K562 (cell line): Measurements from ENCODE around the gene ITPR3. TPM values are rescaled to one million over a fixed set of nuclear protein-coding genes. Genes with fewer than 3 reads are reported as not detected.

Experiments used
- ATAC-seq: fragments of 200-7000 bp; cut with Tn5 transposase; 3 replicates; pipeline ENCODE4 v1.9.1; 2020; ENCODE audit warnings: moderate library complexity
- BruUV-seq: library from RNA; stranded (reverse); fragments of 400-500 nt; replicated peaks from 2 replicates; lab custom pipeline; 2021; lab: Mats Ljungman, UMichigan
- CTCF ChIA-PET: fragments of 300-600 bp; formaldehyde crosslinking; extraction: SDS; loops from one replicate; lab custom pipeline; 2021; ENCODE audit warnings: low intra/inter-chr PET ratio; lab: Yijun Ruan, JAX
- POLR2A ChIA-PET: fragments of 300-600, 350-650 bp; sonication (Branson Sonifier 250); formaldehyde crosslinking; extraction: SDS; loops from one replicate; lab custom pipeline; 2021; ENCODE audit warnings: antibody characterized with exemption, inconsistent platforms; lab: Yijun Ruan, JAX
- DNase-seq, 4 experiments: peaks; one replicate each; pipeline versions ENCODE4 v3.0.0 to v3.0.0-alpha.2; 2011 to 2018; ENCODE audit warnings: low spot score in 3 of 4, mixed read lengths in 3 of 4; ENCODE audit errors: extremely low read depth in 1 of 4
- FAIRE-seq: peaks from 2 replicates; lab custom pipeline; 2011; peaks lifted over from hg19 to GRCh38; lab: Jason Lieb, UNC
- H2AFZ ChIP-seq: 2 replicates; pipeline ENCODE4 v1.6.0; 2011; ENCODE audit warnings: low read depth, low read length, control low read depth, inconsistent platforms
- H3K27ac ChIP-seq: fragments of 200-600 bp; 3 replicates; pipeline ENCODE4 v1.8.0; 2011; ENCODE audit warnings: low read depth, mild to moderate bottlenecking, control low read depth, inconsistent platforms, low read length, moderate library complexity, mixed read lengths; ENCODE audit errors: extremely low read depth
- H3K27me3 ChIP-seq, 2 experiments: fragments of 300-600 bp in 1 of 2; 2 replicates in 1 of 2; 3 replicates in 1 of 2; pipeline versions ENCODE4 v1.6.0 to v1.8.0; 2011; ENCODE audit warnings: inconsistent platforms in 2 of 2, low read length in 2 of 2, mild to moderate bottlenecking in 1 of 2, mixed read lengths in 1 of 2, moderate library complexity in 1 of 2; ENCODE audit not compliant: control insufficient read depth in 2 of 2, insufficient read depth in 2 of 2
- H3K36me3 ChIP-seq: fragments of 300-600 bp; 3 replicates; pipeline ENCODE4 v1.8.0; 2011; ENCODE audit warnings: mild to moderate bottlenecking, low read length, inconsistent platforms; ENCODE audit not compliant: control insufficient read depth, insufficient read depth
- H3K4me1 ChIP-seq, 2 experiments: fragments of 200-600 bp in 1 of 2; replicated peaks in 1 of 2; 2 replicates in 1 of 2; 3 replicates in 1 of 2; pipeline versions ENCODE4 v1.5.1 to v1.8.0; 2011; ENCODE audit warnings: inconsistent platforms in 2 of 2, low read length in 2 of 2, mild to moderate bottlenecking in 1 of 2, mixed read lengths in 1 of 2, moderate library complexity in 1 of 2; ENCODE audit not compliant: control insufficient read depth in 2 of 2, insufficient read depth in 2 of 2
- H3K4me2 ChIP-seq: 2 replicates; pipeline ENCODE4 v1.6.1; 2011; ENCODE audit warnings: low read length, control low read depth, inconsistent platforms, mixed read lengths; ENCODE audit not compliant: insufficient read depth
- H3K4me3 ChIP-seq: fragments of 200-600 bp; sonication (generic), shearing (Covaris generic); 2 replicates; pipeline ENCODE4 v1.5.1; 2016; ENCODE audit warnings: control low read depth, inconsistent platforms
- H3K79me2 ChIP-seq: fragments of 200-600 bp; 3 replicates; pipeline ENCODE4 v1.8.0; 2011; ENCODE audit warnings: low read length, inconsistent platforms; ENCODE audit not compliant: control insufficient read depth, insufficient read depth
- H3K9ac ChIP-seq, 2 experiments: 2 replicates each; pipeline versions ENCODE4 v1.6.0 to v1.6.1; 2011; ENCODE audit warnings: low read depth in 2 of 2, low read length in 2 of 2, control low read depth in 1 of 2, inconsistent platforms in 1 of 2, mild to moderate bottlenecking in 1 of 2, mixed read lengths in 1 of 2; ENCODE audit not compliant: insufficient read depth in 1 of 2
- H3K9me1 ChIP-seq: one replicate; pipeline ENCODE4 v1.6.0; 2011; ENCODE audit warnings: inconsistent platforms, mild to moderate bottlenecking, low read length, moderate library complexity; ENCODE audit not compliant: control insufficient read depth, insufficient read depth
- H3K9me3 ChIP-seq: replicated peaks from 2 replicates; pipeline ENCODE4 v1.5.1; 2011; ENCODE audit warnings: low read depth, low read length, inconsistent platforms; ENCODE audit not compliant: control insufficient read depth, insufficient read depth
- H4K20me1 ChIP-seq: replicated peaks from 2 replicates; pipeline ENCODE4 v1.6.1; 2011; ENCODE audit warnings: low read length, inconsistent platforms, mixed read lengths; ENCODE audit not compliant: control insufficient read depth, insufficient read depth
- CCAR2 ChIP-seq: fragments of 200-400 bp; formaldehyde crosslinking; IDR thresholded peaks from 2 replicates; pipeline ENCODE4 v1.6.1; 2017; ENCODE audit warnings: mild to moderate bottlenecking, low read depth, low read length
- FOSL1 ChIP-seq: fragments of 200-800 bp; sonication (Bioruptor generic); conservative IDR thresholded peaks from 2 replicates; pipeline ENCODE4 v1.6.1; 2016; ENCODE audit warnings: missing genetic modification characterization, missing compliant biosample characterization
- HSF4 ChIP-seq: fragments of 250-450 bp; sonication (Bioruptor Pico); IDR thresholded peaks from 2 replicates; pipeline ENCODE4 v2.1.2; 2022; ENCODE audit warnings: mild to moderate bottlenecking, moderate library complexity, borderline replicate concordance
- JUNB ChIP-seq: fragments of 450-650 bp; formaldehyde crosslinking; conservative IDR thresholded peaks from 2 replicates; pipeline ENCODE4 v1.4.0; 2020; ENCODE audit warnings: mild to moderate bottlenecking
- NFIC ChIP-seq: fragments of 450-650 bp; IDR thresholded peaks from 2 replicates; pipeline ENCODE4 v1.6.1; 2017; ENCODE audit warnings: mild to moderate bottlenecking, inconsistent platforms
- PCBP1 ChIP-seq: fragments of 200-400 bp; formaldehyde crosslinking; IDR thresholded peaks from 2 replicates; pipeline ENCODE4 v1.6.1; 2018; ENCODE audit warnings: mild to moderate bottlenecking, low read depth, low read length; ENCODE audit not compliant: poor library complexity, severe bottlenecking
- RFX1 ChIP-seq: fragments of 450-650 bp; IDR thresholded peaks from 2 replicates; pipeline ENCODE4 v1.6.1; 2016; ENCODE audit warnings: mild to moderate bottlenecking, moderate library complexity
- RFX5 ChIP-seq: IDR thresholded peaks from 2 replicates; pipeline ENCODE4 v1.6.1; 2011; ENCODE audit warnings: low read depth, mild to moderate bottlenecking, improper control_type of control experiment, low read length
- STAT6 ChIP-seq: sonication (generic); formaldehyde crosslinking; IDR thresholded peaks from 2 replicates; pipeline ENCODE4 v1.8.1; 2023; ENCODE audit warnings: mild to moderate bottlenecking, missing genetic modification reagents
- ZEB2 ChIP-seq: fragments of 450-650 bp; IDR thresholded peaks from 2 replicates; pipeline ENCODE4 v1.6.1; 2016
- ZNF197 ChIP-seq: fragments of 200-800 bp; sonication (Bioruptor generic); IDR thresholded peaks from 2 replicates; pipeline ENCODE4 v1.6.1; 2016; ENCODE audit warnings: low read depth, missing genetic modification characterization, missing compliant biosample characterization
- WGBS: fragments of 100-300 bp; shearing (Covaris generic); methylation state at CpG from one replicate; pipeline ENCODE4 v1.1.6; 2016; ENCODE audit warnings: low coverage, mixed read lengths; ENCODE audit not compliant: insufficient coverage; ENCODE audit errors: missing lambda C conversion rate; 5-methylcytosine and 5-hydroxymethylcytosine counted together
- in situ Hi-C: fragments of 300-500 bp; cut with MboI; formaldehyde crosslinking; loops from 4 replicates; pipeline ENCODE4 v1.15.0; 2018; ENCODE audit warnings: inconsistent platforms, mixed read lengths
- intact Hi-C: fragments of 100-400 bp; cut with micrococcal nuclease; formaldehyde crosslinking; loops from 2 replicates; pipeline ENCODE4 v1.14.2; 2022
- polyA plus RNA-seq, 8 experiments: library from polyadenylated mRNA; depleted of rRNA in 4 of 8; stranded (reverse) in 5 of 8; unstranded in 3 of 8; fragments of >200 nt; fragmentation: Nextera tagmentation in 2 of 8; fragmentation: Illumina TruSeq in 1 of 8; extraction: Ambion mirVana in 2 of 8; extraction: Trizol in 1 of 8; gene quantifications; 2 replicates each; pipeline versions ENCODE4 v1.2.1 to v1.2.3, GENCODE V29; 2011 to 2014; ENCODE audit warnings: inconsistent platforms in 1 of 8, missing spikeins in 1 of 8
- total RNA-seq, 7 experiments: library from RNA; depleted of rRNA in 6 of 7; stranded (reverse); fragments of >200 nt in 6 of 7; fragmentation: Illumina TruSeq in 2 of 7; extraction: Trizol in 2 of 7; gene quantifications; 2 replicates each; pipeline versions ENCODE4 v1.2.1 to v1.2.3, GENCODE V29; 2011 to 2021; ENCODE audit warnings: low replicate concordance in 1 of 7
- TF ChIP-seq, protein P1 (sequence below): sonication (generic); formaldehyde crosslinking; IDR thresholded peaks from 2 replicates; pipeline ENCODE4 v1.9.0; 2022; ENCODE audit warnings: mild to moderate bottlenecking, missing genetic modification reagents

Gene ITPR3
- total and polyA plus RNA-seq, 9 of the 15 experiments (the other 6 are each of a cell fraction or from before 2014, with no cell fraction given) = 0.39 to 35.7 (median 13.2) TPM

DNA sequence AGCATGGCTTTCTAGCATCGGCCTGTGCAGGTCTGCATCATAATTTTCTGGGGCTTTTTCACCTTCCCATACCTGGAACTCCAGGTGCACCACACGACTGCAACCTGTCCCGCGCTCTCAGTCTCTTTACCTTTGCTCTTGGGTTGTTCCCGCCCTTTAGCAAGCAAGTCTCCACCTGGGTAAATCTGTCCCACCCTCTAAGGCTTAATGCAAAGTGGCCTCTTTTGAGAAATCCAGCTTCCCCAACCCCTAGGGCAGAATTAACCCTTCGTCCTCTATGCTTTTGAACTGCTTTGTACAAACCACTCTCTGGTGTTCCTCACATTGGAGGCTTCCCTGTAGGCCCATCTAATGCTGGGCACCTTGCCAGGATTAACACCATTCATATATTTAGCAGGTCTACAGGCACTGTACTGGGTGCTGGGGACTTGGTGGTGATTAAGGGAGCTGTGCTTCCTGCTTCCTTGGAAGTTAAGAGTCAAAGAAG, 2.8 kb downstream of the ITPR3 start:
- no peak overlapping the region for H3K27ac ChIP-seq
- DNase-seq = no peak
- POLR2A ChIA-PET = interaction anchor here (0.6 to 1.3 kb wide), 5 partner anchors 8 to 118 kb away, joined by 3 to 4 read pairs (median 3); no protein-coding TSS in a partner anchor
- no peaks in the 10 kb centered on the region for H3K27me3 ChIP-seq
- H3K79me2 ChIP-seq = peaks cover 38% of the 10 kb centered on the region
- CTCF ChIA-PET = no interaction called here
- no peak overlapping the region for H2AFZ ChIP-seq
- 73% methylated on average over 6 of the region's 6 CpGs for WGBS
- peaks cover 41% of the 10 kb centered on the region; the same call in 2 of the 3 replicates for H3K36me3 ChIP-seq
- intact Hi-C loops = no loop called here
- no peak overlapping the region for H3K4me3 ChIP-seq
- no peak for ATAC-seq
- peaks cover 10% of the 10 kb centered on the region for H3K9me1 ChIP-seq
- TF ChIP-seq PCBP1 (no peak), NFIC (peak; percentile 70)
- TF ChIP-seq, all 486 proteins: peak for 1
- no peak overlapping the region for H3K4me2 ChIP-seq
- H4K20me1 ChIP-seq = no peaks in the 10 kb centered on the region; the same call in 1 of the 2 replicates
- no TSS peak for BruUV-seq
- in situ Hi-C loops = no loop called here
- no peaks in the 10 kb centered on the region for H3K9me3 ChIP-seq
- H3K4me1 ChIP-seq = peaks cover 14 to 37% of the 10 kb centered on the region in 2 experiments
- H3K9ac ChIP-seq = no peak overlapping the region; a peak in 1 of 4 replicates
- FAIRE-seq = no peak

GRCh38 chr6:33624856-33625255, 3.7 kb downstream of the ITPR3 start:
- no peaks in the 10 kb centered on the region; the same call in 1 of the 2 replicates for H4K20me1 ChIP-seq
- peaks cover 41% of the 10 kb centered on the region; the same call in 2 of the 3 replicates for H3K36me3 ChIP-seq
- 0 out of 4 replicates have a peak overlapping the region, but pooled peaks of 1 of the 2 experiments have one; percentile 37 for H3K9ac ChIP-seq
- WGBS = 89% methylated on average over 4 of the region's 4 CpGs
- POLR2A ChIA-PET = interaction anchor here (0.7 to 1.3 kb wide), 5 partner anchors 10 to 119 kb away, joined by 3 to 4 read pairs (median 3); partner anchors contain the start of gene UQCC2
- H3K9me1 ChIP-seq = peaks cover 10% of the 10 kb centered on the region
- FAIRE-seq = no peak
- no peaks in the 10 kb centered on the region for H3K27me3 ChIP-seq
- no peak for DNase-seq
- ATAC-seq = no peak
- H3K27ac ChIP-seq = no peak overlapping the region
- H3K9me3 ChIP-seq = no peaks in the 10 kb centered on the region
- peaks cover 10 to 37% of the 10 kb centered on the region in 2 experiments; a peak in 4 of 5 replicates for H3K4me1 ChIP-seq
- H3K4me3 ChIP-seq = no peak overlapping the region
- intact Hi-C loops (no loop called here), in situ Hi-C loops (no loop called here)
- CTCF ChIA-PET = no interaction called here
- H3K4me2 ChIP-seq = no peak overlapping the region
- H2AFZ ChIP-seq = no peak overlapping the region
- H3K79me2 ChIP-seq = peaks cover 38% of the 10 kb centered on the region
- no TSS peak for BruUV-seq
- TF ChIP-seq HSF4 (CRISPR knock-in tag) (no peak), JUNB (CRISPR knock-in tag) (no peak), RFX5 (no peak), STAT6 (CRISPR knock-in tag) (no peak), RFX1 (no peak), CCAR2 (no peak), ZEB2 (no peak), ZNF197 (CRISPR knock-in tag) (no peak), FOSL1 (no peak)
- TF ChIP-seq, protein P1, sequence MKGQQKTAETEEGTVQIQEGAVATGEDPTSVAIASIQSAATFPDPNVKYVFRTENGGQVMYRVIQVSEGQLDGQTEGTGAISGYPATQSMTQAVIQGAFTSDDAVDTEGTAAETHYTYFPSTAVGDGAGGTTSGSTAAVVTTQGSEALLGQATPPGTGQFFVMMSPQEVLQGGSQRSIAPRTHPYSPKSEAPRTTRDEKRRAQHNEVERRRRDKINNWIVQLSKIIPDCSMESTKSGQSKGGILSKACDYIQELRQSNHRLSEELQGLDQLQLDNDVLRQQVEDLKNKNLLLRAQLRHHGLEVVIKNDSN (CRISPR knock-in tag) = no peak
